HepG2 (cell line): ENCODE data around the gene BLVRB. TPM values are rescaled to one million over a fixed set of nuclear protein-coding genes. Genes with fewer than 3 reads are reported as not detected.

Experiments used
- ARID5B ChIP-seq: IDR thresholded peaks from 2 replicates; pipeline ENCODE4 v1.4.0; 2020; ENCODE audit warnings: mild to moderate bottlenecking, missing genetic modification reagents
- GMEB2 ChIP-seq: IDR thresholded peaks from 2 replicates; pipeline ENCODE4 v1.6.1; 2016; ENCODE audit warnings: missing biosample characterization, missing genetic modification reagents, low read depth
- HCFC1 ChIP-seq: fragments of 150-350 bp; IDR thresholded peaks from 2 replicates; pipeline ENCODE4 v1.6.1; 2014; ENCODE audit warnings: low read depth, low read length
- HMG20A ChIP-seq: IDR thresholded peaks from 2 replicates; pipeline ENCODE4 v1.6.1; 2016; ENCODE audit warnings: borderline replicate concordance
- JUND ChIP-seq: sonication (generic); formaldehyde crosslinking; IDR thresholded peaks from 2 replicates; pipeline ENCODE4 v1.8.0; 2022; ENCODE audit warnings: mild to moderate bottlenecking, missing genetic modification reagents
- KLF12 ChIP-seq: sonication (generic); formaldehyde crosslinking; IDR thresholded peaks from 2 replicates; pipeline ENCODE4 v1.4.0; 2020; ENCODE audit warnings: missing genetic modification reagents, borderline replicate concordance
- MXD3 ChIP-seq: IDR thresholded peaks from 2 replicates; pipeline ENCODE4 v1.6.1; 2016; ENCODE audit warnings: mild to moderate bottlenecking, missing biosample characterization, missing genetic modification reagents
- NR2F1 ChIP-seq, 2 experiments: fragments of 450-650 bp in 1 of 2; formaldehyde crosslinking in 1 of 2; IDR thresholded peaks; 2 replicates each; pipeline versions ENCODE4 v1.5.0 to v1.6.1; 2016 to 2020; ENCODE audit warnings: mild to moderate bottlenecking in 1 of 2, missing compliant biosample characterization in 1 of 2, missing genetic modification reagents in 1 of 2, moderate library complexity in 1 of 2
- PRMT3 ChIP-seq: sonication (generic); formaldehyde crosslinking; IDR thresholded peaks from 2 replicates; pipeline ENCODE4 v1.8.1; 2022; ENCODE audit warnings: low read depth, mild to moderate bottlenecking, moderate library complexity, missing genetic modification reagents, borderline replicate concordance
- RERE ChIP-seq: IDR thresholded peaks from 2 replicates; pipeline ENCODE4 v1.6.1; 2016; ENCODE audit warnings: low read depth, missing genetic modification reagents, missing compliant biosample characterization
- SAFB2 ChIP-seq: sonication (generic); formaldehyde crosslinking; IDR thresholded peaks from 2 replicates; pipeline ENCODE4 v1.5.1; 2020; ENCODE audit warnings: missing genetic modification reagents, low read depth, mild to moderate bottlenecking, borderline replicate concordance
- TBX2 ChIP-seq: sonication (generic); formaldehyde crosslinking; IDR thresholded peaks from 2 replicates; pipeline ENCODE4 v1.5.0; 2020; ENCODE audit warnings: missing genetic modification reagents, mild to moderate bottlenecking, borderline replicate concordance
- XRCC5 ChIP-seq: fragments of 200-400 bp; formaldehyde crosslinking; optimal IDR thresholded peaks from 2 replicates; pipeline ENCODE3; 2017; ENCODE audit warnings: mild to moderate bottlenecking, low read length
- YEATS4 ChIP-seq: sonication (generic); formaldehyde crosslinking; IDR thresholded peaks from 2 replicates; pipeline ENCODE4 v1.4.0; 2020; ENCODE audit warnings: missing genetic modification reagents, borderline replicate concordance
- ZBTB7B ChIP-seq: sonication (generic); formaldehyde crosslinking; IDR thresholded peaks from 2 replicates; pipeline ENCODE4 v1.4.0; 2020; ENCODE audit warnings: missing genetic modification reagents
- ZFP1 ChIP-seq: IDR thresholded peaks from 2 replicates; pipeline ENCODE4 v1.6.1; 2016
- ZNF674 ChIP-seq: sonication (generic); formaldehyde crosslinking; IDR thresholded peaks from 2 replicates; pipeline ENCODE4 v1.5.0; 2020; ENCODE audit warnings: low read depth, mild to moderate bottlenecking, missing genetic modification reagents
- polyA plus RNA-seq, 8 experiments: library from polyadenylated mRNA; depleted of rRNA in 3 of 8; stranded (reverse) in 7 of 8; unstranded in 1 of 8; fragments of >200 nt; fragmentation: Illumina TruSeq in 4 of 8; extraction: Trizol in 4 of 8; gene quantifications; 2 replicates each; pipeline versions ENCODE4 v1.2.1 to v1.2.3, GENCODE V29; 2011 to 2016; ENCODE audit warnings: low read depth in 4 of 8, missing spikeins in 1 of 8, mixed read lengths in 1 of 8; ENCODE audit not compliant: insufficient read depth in 1 of 8
- total RNA-seq, 5 experiments: library from RNA; depleted of rRNA; stranded (reverse); fragments of >200 nt; fragmentation: Illumina TruSeq; extraction: Trizol; gene quantifications; 2 replicates each; pipeline ENCODE4 v1.2.3, GENCODE V29; 2016; ENCODE audit warnings: low read depth in 1 of 5

BLVRB gene
- total and polyA plus RNA-seq, 2 of the 13 experiments (the other 11 are each of a cell fraction or from before 2014, with no cell fraction given), result 25.9 to 51.4 TPM

- TF ChIP-seq ARID5B (CRISPR knock-in tag) (peak; percentile 48), RERE (CRISPR knock-in tag) (no peak), GMEB2 (CRISPR knock-in tag) (no peak), YEATS4 (CRISPR knock-in tag) (no peak), HMG20A (peak; percentile 19; the same call in 1 of the 2 replicates), NR2F1 (CRISPR knock-in tag; IDR thresholded peaks at IDR 0.05) (no peak), KLF12 (CRISPR knock-in tag) (no peak), SAFB2 (CRISPR knock-in tag) (no peak), ZFP1 (no peak), ZNF674 (CRISPR knock-in tag) (no peak), PRMT3 (CRISPR knock-in tag) (no peak), TBX2 (peak; percentile 36; the same call in 1 of the 2 replicates), XRCC5 (no peak), MXD3 (no peak), ZBTB7B (CRISPR knock-in tag) (peak; percentile 51; the same call in 1 of the 2 replicates), HCFC1 (no peak), JUND (CRISPR knock-in tag) (no peak)
These were observed 3.8 kb downstream of the BLVRB start (continued) for GRCh38 chr19:40461669-40462221.
